SK-N-SH treated with all-trans-retinoic acid at 6 μM for 48 hours (cell line): ENCODE data around the gene NEK3.
"Not testable (repeated sequence)": the region's sequence is repeated elsewhere in the genome, so short reads cannot be mapped to it uniquely, and the experiment has no call there.

Experiments used
- BACH2 ChIP-seq: fragments of 250-450 bp; sonication (Bioruptor Pico); IDR thresholded peaks from 2 replicates; pipeline ENCODE4 v1.9.0; 2021; ENCODE audit warnings: mild to moderate bottlenecking, borderline replicate concordance
- CSDC2 ChIP-seq: fragments of 250-450 bp; sonication (Bioruptor Pico); IDR thresholded peaks from 2 replicates; pipeline ENCODE4 v1.5.0; 2020; ENCODE audit warnings: mild to moderate bottlenecking, moderate library complexity
- ISL1 ChIP-seq: fragments of 250-450 bp; sonication (Bioruptor Pico); IDR thresholded peaks from 2 replicates; pipeline ENCODE4 v2.1.2; 2022; ENCODE audit warnings: mild to moderate bottlenecking, moderate library complexity
- PPARA ChIP-seq: fragments of 250-450 bp; sonication (Bioruptor Pico); IDR thresholded peaks from 2 replicates; pipeline ENCODE4 v1.5.0; 2020; ENCODE audit warnings: mild to moderate bottlenecking, borderline replicate concordance
- SNAI2 ChIP-seq: fragments of 250-450 bp; sonication (Bioruptor Pico); IDR thresholded peaks from 2 replicates; pipeline ENCODE4 v1.5.0; 2020; ENCODE audit warnings: mild to moderate bottlenecking, moderate library complexity
- TCF4 ChIP-seq: fragments of 250-450 bp; sonication (Bioruptor Pico); IDR thresholded peaks from 2 replicates; pipeline ENCODE4 v1.8.0; 2021; ENCODE audit warnings: mild to moderate bottlenecking, moderate library complexity, borderline replicate concordance
- TF ChIP-seq, protein P1 (sequence below): fragments of 250-450 bp; sonication (Bioruptor Pico); IDR thresholded peaks from 2 replicates; pipeline ENCODE4 v1.5.0; 2020; ENCODE audit warnings: mild to moderate bottlenecking, moderate library complexity
- TF ChIP-seq, protein P2 (sequence below): fragments of 250-450 bp; sonication (Bioruptor Pico); IDR thresholded peaks from 2 replicates; pipeline ENCODE4 v1.5.1; 2020; ENCODE audit warnings: low read depth, mild to moderate bottlenecking, moderate library complexity

DNA sequence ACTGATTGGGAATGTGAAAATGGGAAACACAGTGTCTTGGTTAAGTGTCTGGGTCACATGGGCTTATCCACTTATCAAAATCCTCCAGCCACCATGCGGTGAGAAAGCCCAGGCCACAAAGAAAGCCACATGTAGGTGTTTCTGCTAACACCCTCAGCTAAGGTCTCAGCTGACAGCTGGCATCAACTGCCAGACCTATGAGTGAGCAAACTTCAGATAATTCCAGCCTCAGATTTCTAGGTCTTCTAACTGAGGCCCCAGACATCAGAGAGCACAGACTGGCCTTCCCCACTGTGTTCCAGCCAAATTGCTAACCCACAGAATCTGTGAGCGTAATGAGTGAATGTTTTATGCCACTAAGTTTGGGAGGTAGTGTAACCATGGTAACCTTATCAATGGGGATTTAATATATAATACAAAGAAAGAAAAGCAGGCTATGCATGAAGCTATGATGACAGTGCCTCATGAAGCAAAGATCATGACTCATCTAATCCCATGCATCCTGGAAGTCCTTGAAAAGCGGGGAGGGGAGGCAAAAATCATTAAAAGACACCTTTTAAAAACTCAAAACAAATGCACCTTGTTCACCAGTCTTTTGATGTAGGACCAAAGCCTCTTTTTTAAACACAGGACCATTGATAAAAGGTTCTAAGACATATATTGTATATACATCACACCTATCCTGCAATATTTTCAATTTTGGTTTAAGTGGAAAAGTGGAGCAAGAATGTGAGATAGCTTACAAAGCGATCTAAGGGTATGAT is 28.2 kb upstream of the NEK3 start:
- TF ChIP-seq CSDC2 (CRISPR knock-in tag); ISL1 (CRISPR knock-in tag); PPARA; SNAI2 (CRISPR knock-in tag); BACH2 (CRISPR knock-in tag); TCF4 (CRISPR knock-in tag): not testable (repeated sequence)
- TF ChIP-seq, protein P1, sequence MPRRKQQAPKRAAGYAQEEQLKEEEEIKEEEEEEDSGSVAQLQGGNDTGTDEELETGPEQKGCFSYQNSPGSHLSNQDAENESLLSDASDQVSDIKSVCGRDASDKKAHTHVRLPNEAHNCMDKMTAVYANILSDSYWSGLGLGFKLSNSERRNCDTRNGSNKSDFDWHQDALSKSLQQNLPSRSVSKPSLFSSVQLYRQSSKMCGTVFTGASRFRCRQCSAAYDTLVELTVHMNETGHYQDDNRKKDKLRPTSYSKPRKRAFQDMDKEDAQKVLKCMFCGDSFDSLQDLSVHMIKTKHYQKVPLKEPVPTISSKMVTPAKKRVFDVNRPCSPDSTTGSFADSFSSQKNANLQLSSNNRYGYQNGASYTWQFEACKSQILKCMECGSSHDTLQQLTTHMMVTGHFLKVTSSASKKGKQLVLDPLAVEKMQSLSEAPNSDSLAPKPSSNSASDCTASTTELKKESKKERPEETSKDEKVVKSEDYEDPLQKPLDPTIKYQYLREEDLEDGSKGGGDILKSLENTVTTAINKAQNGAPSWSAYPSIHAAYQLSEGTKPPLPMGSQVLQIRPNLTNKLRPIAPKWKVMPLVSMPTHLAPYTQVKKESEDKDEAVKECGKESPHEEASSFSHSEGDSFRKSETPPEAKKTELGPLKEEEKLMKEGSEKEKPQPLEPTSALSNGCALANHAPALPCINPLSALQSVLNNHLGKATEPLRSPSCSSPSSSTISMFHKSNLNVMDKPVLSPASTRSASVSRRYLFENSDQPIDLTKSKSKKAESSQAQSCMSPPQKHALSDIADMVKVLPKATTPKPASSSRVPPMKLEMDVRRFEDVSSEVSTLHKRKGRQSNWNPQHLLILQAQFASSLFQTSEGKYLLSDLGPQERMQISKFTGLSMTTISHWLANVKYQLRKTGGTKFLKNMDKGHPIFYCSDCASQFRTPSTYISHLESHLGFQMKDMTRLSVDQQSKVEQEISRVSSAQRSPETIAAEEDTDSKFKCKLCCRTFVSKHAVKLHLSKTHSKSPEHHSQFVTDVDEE (CRISPR knock-in tag): not testable (repeated sequence)
- TF ChIP-seq, protein P2, sequence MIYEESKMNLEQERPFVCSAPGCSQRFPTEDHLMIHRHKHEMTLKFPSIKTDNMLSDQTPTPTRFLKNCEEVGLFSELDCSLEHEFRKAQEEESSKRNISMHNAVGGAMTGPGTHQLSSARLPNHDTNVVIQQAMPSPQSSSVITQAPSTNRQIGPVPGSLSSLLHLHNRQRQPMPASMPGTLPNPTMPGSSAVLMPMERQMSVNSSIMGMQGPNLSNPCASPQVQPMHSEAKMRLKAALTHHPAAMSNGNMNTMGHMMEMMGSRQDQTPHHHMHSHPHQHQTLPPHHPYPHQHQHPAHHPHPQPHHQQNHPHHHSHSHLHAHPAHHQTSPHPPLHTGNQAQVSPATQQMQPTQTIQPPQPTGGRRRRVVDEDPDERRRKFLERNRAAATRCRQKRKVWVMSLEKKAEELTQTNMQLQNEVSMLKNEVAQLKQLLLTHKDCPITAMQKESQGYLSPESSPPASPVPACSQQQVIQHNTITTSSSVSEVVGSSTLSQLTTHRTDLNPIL (CRISPR knock-in tag): not testable (repeated sequence)
